Kidney epithelial cell (primary cell): Measurements from ENCODE around the gene GDF2. TPM values are rescaled to one million over a fixed set of nuclear protein-coding genes. Genes with fewer than 3 reads are reported as not detected.

Experiments used
- DNase-seq: peaks from one replicate; pipeline ENCODE4 v3.0.0-alpha.2; 2010; ENCODE audit warnings: low read depth
- H3K27me3 ChIP-seq: 2 replicates; pipeline ENCODE4 v1.6.0; 2011; ENCODE audit warnings: low read length; ENCODE audit not compliant: control insufficient read depth, insufficient read depth
- H3K36me3 ChIP-seq: 2 replicates; pipeline ENCODE4 v1.5.1; 2011; ENCODE audit warnings: low read length; ENCODE audit not compliant: control insufficient read depth, insufficient read depth
- H3K4me3 ChIP-seq: 2 replicates; pipeline ENCODE4 v1.5.1; 2011; ENCODE audit warnings: low read depth, mild to moderate bottlenecking, control low read depth, low read length
- CTCF ChIP-seq: IDR thresholded peaks from 2 replicates; pipeline ENCODE4 v1.5.1; 2011; ENCODE audit warnings: mild to moderate bottlenecking, moderate library complexity, low read length, control low read depth, inconsistent platforms; ENCODE audit not compliant: insufficient read depth, poor library complexity, severe bottlenecking
- total RNA-seq: library from RNA; depleted of rRNA; stranded (reverse); fragments of >200 nt; gene quantifications from 2 replicates; pipeline ENCODE4 v1.2.3, GENCODE V29; 2015

The GDF2 gene
- total RNA-seq, 1 donor from 2014 or later = not detected

GRCh38 chr10:47315421-47315820 is 6.8 kb upstream of the GDF2 start:
- no peak for TF ChIP-seq CTCF
- H3K4me3 ChIP-seq = no peak overlapping the region
- peaks cover 12% of the 10 kb centered on the region for H3K27me3 ChIP-seq
- no peaks in the 10 kb centered on the region for H3K36me3 ChIP-seq
- no peak for DNase-seq

DNA sequence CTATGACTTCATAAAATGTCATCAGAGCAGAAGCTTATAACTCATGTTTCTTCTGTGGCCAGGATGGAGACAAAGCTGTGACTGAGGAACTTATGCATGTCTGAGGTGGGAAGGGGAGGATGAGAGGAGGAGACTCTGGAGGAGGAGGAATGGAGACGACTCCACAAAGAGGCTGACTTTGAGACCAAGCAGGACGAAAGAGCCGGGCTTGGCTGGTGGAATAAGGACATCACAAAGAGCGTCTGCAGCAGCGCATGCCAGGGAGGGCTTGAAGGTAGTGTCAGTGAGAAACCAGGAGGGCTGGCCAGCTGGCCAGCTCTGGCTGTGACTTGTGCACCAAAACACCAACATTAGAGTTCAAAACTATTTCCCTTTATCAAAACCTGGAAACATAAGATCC is 6.1 kb upstream of the GDF2 start:
- no peak for DNase-seq
- Histone ChIP-seq H3K36me3 (no peaks in the 10 kb centered on the region), H3K27me3 (peaks cover 11% of the 10 kb centered on the region), H3K4me3 (no peak overlapping the region)
- no peak for TF ChIP-seq CTCF

- peaks cover 8% of the 10 kb centered on the region for H3K27me3 ChIP-seq
- TF ChIP-seq CTCF = no peak
- no peak overlapping the region for H3K4me3 ChIP-seq
- no peaks in the 10 kb centered on the region for H3K36me3 ChIP-seq
- DNase-seq = no peak
These were observed 5.0 kb upstream of the GDF2 start for GRCh38 chr10:47317251-47317650.

GRCh38 chr10:47318706-47319105 is 3.5 kb upstream of the GDF2 start:
- TF ChIP-seq CTCF = no peak
- Histone ChIP-seq H3K27me3 (peaks cover 11% of the 10 kb centered on the region), H3K36me3 (no peaks in the 10 kb centered on the region), H3K4me3 (no peak overlapping the region)
- no peak for DNase-seq

DNA sequence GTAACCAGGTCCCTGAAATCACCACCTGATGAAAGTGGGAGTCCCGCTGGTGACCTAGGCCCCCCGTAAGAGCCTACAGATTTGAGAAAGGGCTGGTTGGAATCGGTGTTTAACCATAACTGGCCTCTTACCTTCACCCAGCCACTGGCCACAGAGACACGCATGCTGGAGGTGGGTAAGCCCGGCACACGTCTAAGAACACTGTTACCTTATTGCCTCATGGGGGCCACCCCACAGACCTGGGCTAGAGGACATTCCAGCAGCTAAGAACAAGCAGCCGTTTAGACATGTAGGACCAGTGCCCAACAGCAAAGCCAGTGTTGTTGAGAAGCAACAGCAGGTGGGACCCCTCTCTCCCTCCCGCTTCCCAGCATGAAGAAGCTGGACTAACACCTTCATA is 2.5 kb upstream of the GDF2 start:
- no peak for TF ChIP-seq CTCF

GRCh38 chr10:47320812-47321211 is 1.4 kb upstream of the GDF2 start:
- H3K36me3 ChIP-seq = no peaks in the 10 kb centered on the region
- peaks cover 12% of the 10 kb centered on the region for H3K27me3 ChIP-seq
- TF ChIP-seq CTCF = no peak
- no peak for DNase-seq
- no peak overlapping the region for H3K4me3 ChIP-seq

More for the DNA sequence above, 2.5 kb upstream of the GDF2 start:
- DNase-seq = no peak
- Histone ChIP-seq H3K4me3 (no peak overlapping the region), H3K27me3 (peaks cover 12% of the 10 kb centered on the region), H3K36me3 (no peaks in the 10 kb centered on the region)
